Liver (tissue), 9 donors: ENCODE results near the gene ASIC2. TPM values are rescaled to one million over a fixed set of nuclear protein-coding genes. Genes with fewer than 3 reads are reported as not detected.

Source experiments
- DNase-seq: peaks from one replicate; pipeline ENCODE4 v3.0.0-alpha.2; 2017; ENCODE audit warnings: low spot score
- H3K27ac ChIP-seq, 2 donors: one replicate each; pipeline ENCODE4 v1.7.0; 2013; ENCODE audit warnings: inconsistent platforms in 2 of 2, low read length in 2 of 2, control low read depth in 1 of 2, low read depth in 1 of 2, mild to moderate bottlenecking in 1 of 2
- H3K27me3 ChIP-seq, 4 donors: one replicate each; pipeline versions ENCODE4 v1.6.1 to v1.7.0; 2013; ENCODE audit warnings: low read length in 3 of 4, inconsistent platforms in 1 of 4, mild to moderate bottlenecking in 1 of 4, moderate library complexity in 1 of 4; ENCODE audit not compliant: control insufficient read depth in 4 of 4, insufficient read depth in 4 of 4
- H3K36me3 ChIP-seq, 4 donors: one replicate each; pipeline versions ENCODE4 v1.6.1 to v1.7.0; 2013; ENCODE audit warnings: low read length in 3 of 4, mild to moderate bottlenecking in 3 of 4, low read depth in 1 of 4, moderate library complexity in 1 of 4; ENCODE audit not compliant: control insufficient read depth in 4 of 4, insufficient read depth in 3 of 4
- H3K4me1 ChIP-seq, 4 donors: one replicate each; pipeline versions ENCODE4 v1.6.1 to v1.7.0; 2013; ENCODE audit warnings: low read length in 3 of 4, mild to moderate bottlenecking in 3 of 4, moderate library complexity in 1 of 4; ENCODE audit not compliant: control insufficient read depth in 4 of 4, insufficient read depth in 4 of 4
- H3K4me3 ChIP-seq, 3 donors: one replicate each; pipeline versions ENCODE4 v1.6.1 to v1.7.0; 2013; ENCODE audit warnings: low read length in 3 of 3, control low read depth in 1 of 3, low read depth in 1 of 3, mild to moderate bottlenecking in 1 of 3
- H3K9ac ChIP-seq, 2 donors: one replicate each; pipeline ENCODE4 v1.7.0; 2013; ENCODE audit warnings: low read length in 2 of 2, mild to moderate bottlenecking in 2 of 2, moderate library complexity in 2 of 2, control low read depth in 1 of 2, low read depth in 1 of 2
- H3K9me3 ChIP-seq, 4 donors: one replicate each; pipeline versions ENCODE4 v1.6.1 to v1.7.0; 2013; ENCODE audit warnings: low read length in 3 of 4; ENCODE audit not compliant: control insufficient read depth in 4 of 4
- EGR1 ChIP-seq, 2 donors: IDR thresholded peaks; 2 replicates each; pipeline ENCODE4 v1.6.1; 2016 to 2018; ENCODE audit warnings: antibody characterized with exemption in 2 of 2, low read depth in 2 of 2
- FOXA1 ChIP-seq: IDR thresholded peaks from 2 replicates; pipeline ENCODE4 v1.6.1; 2016; ENCODE audit warnings: antibody characterized with exemption
- FOXA2 ChIP-seq: IDR thresholded peaks from 2 replicates; pipeline ENCODE4 v1.6.1; 2016; ENCODE audit warnings: antibody characterized with exemption
- GABPA ChIP-seq, 2 donors: IDR thresholded peaks in 1 of 2; conservative IDR thresholded peaks in 1 of 2; 2 replicates each; pipeline ENCODE4 v1.6.1; 2016; ENCODE audit warnings: antibody characterized with exemption in 2 of 2, mild to moderate bottlenecking in 1 of 2, moderate library complexity in 1 of 2
- HNF4A ChIP-seq, 2 donors: conservative IDR thresholded peaks; 2 replicates each; pipeline ENCODE4 v1.6.1; 2016; ENCODE audit warnings: antibody characterized with exemption in 2 of 2, mild to moderate bottlenecking in 2 of 2
- HNF4G ChIP-seq: IDR thresholded peaks from 2 replicates; pipeline ENCODE4 v1.6.1; 2016; ENCODE audit warnings: antibody characterized with exemption
- JUND ChIP-seq, 2 donors: IDR thresholded peaks; 2 replicates each; pipeline ENCODE4 v1.6.1; 2016; ENCODE audit warnings: antibody characterized with exemption in 2 of 2
- NR2F2 ChIP-seq: IDR thresholded peaks from 2 replicates; pipeline ENCODE4 v1.6.1; 2016; ENCODE audit warnings: antibody characterized with exemption
- RAD21 ChIP-seq, 2 donors: IDR thresholded peaks; 2 replicates each; pipeline ENCODE4 v1.6.1; 2016; ENCODE audit warnings: antibody characterized with exemption in 2 of 2, mild to moderate bottlenecking in 2 of 2
- RXRA ChIP-seq, 2 donors: IDR thresholded peaks; 2 replicates each; pipeline ENCODE4 v1.6.1; 2017 to 2018; ENCODE audit warnings: antibody characterized with exemption in 2 of 2, mild to moderate bottlenecking in 1 of 2
- SP1 ChIP-seq: IDR thresholded peaks from 2 replicates; pipeline ENCODE4 v1.6.1; 2018; ENCODE audit warnings: antibody characterized with exemption, mild to moderate bottlenecking
- TAF1 ChIP-seq: conservative IDR thresholded peaks from 2 replicates; pipeline ENCODE4 v1.6.1; 2016; ENCODE audit warnings: antibody characterized with exemption, mild to moderate bottlenecking
- YY1 ChIP-seq: IDR thresholded peaks from 2 replicates; pipeline ENCODE4 v1.6.1; 2016; ENCODE audit warnings: antibody characterized with exemption, mild to moderate bottlenecking
- WGBS: extraction: QIAGEN DNeasy Blood & Tissue Kit; methylation state at CpG from one replicate; pipeline ENCODE4 v1.1.7; 2013; 5-methylcytosine and 5-hydroxymethylcytosine counted together
- polyA plus RNA-seq, 2 donors: library from polyadenylated mRNA; stranded (reverse) in 1 of 2; unstranded in 1 of 2; fragments of 200-250 nt in 1 of 2; fragments of >200 nt in 1 of 2; fragmentation: Nextera tagmentation in 1 of 2; extraction: Ambion mirVana in 1 of 2; gene quantifications; one replicate each; pipeline versions ENCODE4 v1.2.1 to v1.2.3, GENCODE V29; 2013 to 2015
- total RNA-seq, 2 donors: library from RNA; depleted of rRNA; stranded (reverse); fragments of >200 nt; gene quantifications; one replicate each; pipeline ENCODE4 v1.2.3, GENCODE V29; 2014
- TF ChIP-seq, protein P1 (sequence below): IDR thresholded peaks from 2 replicates; pipeline ENCODE4 v1.6.1; 2016; ENCODE audit warnings: antibody characterized with exemption
- TF ChIP-seq, protein P2 (sequence below): IDR thresholded peaks from 2 replicates; pipeline ENCODE4 v1.6.1; 2016; ENCODE audit warnings: antibody characterized with exemption
- TF ChIP-seq, protein P3 (sequence below): fragments of 150-350 bp; IDR thresholded peaks from 2 replicates; pipeline ENCODE4 v1.5.1; 2017; ENCODE audit warnings: improper control_type of control experiment, low read depth, low read length; ENCODE audit not compliant: missing input control
- TF ChIP-seq, protein P4 (sequence below): IDR thresholded peaks from 2 replicates; pipeline ENCODE4 v1.6.1; 2016; ENCODE audit warnings: antibody characterized with exemption, mild to moderate bottlenecking
- donor health status: healthy.
- donor health status: healthy.
- donor health status: healthy.
- donor health status: healthy.
- donor health status: healthy.

Gene ASIC2
- total and polyA plus RNA-seq, 4 donors = under 0.01 TPM; not detected in 3

DNA sequence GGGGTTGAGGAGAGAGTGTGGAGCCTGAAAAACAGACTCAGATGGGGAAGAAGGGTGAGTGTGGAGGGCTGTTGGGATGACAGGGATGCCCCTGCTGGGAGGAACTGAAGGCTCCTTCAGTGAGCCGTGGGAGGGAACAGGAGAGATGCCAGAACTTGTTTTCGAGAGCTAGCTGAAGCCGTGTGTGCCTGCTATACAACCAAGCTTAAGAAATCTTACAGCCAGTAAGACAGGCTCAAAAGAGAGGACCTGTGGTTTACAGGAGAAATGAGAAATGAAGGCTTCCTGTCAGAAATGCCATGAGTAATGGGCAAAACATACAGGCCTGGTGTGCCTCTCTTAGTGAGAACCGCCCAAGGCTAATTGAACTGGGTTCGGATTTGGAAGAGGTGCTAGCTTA, 201.8 kb downstream of the ASIC2 start:
- Histone ChIP-seq H3K9me3 (no peaks in the 10 kb centered on the region), H3K36me3 (no peaks in the 10 kb centered on the region), H3K27ac (no peak overlapping the region), H3K27me3 (peaks cover 0 to 3% (median 2%) of the 10 kb centered on the region in 4 donors), H3K9ac (no peak overlapping the region), H3K4me1 (no peaks in the 10 kb centered on the region), H3K4me3 (no peak overlapping the region)
- TF ChIP-seq, protein P1, sequence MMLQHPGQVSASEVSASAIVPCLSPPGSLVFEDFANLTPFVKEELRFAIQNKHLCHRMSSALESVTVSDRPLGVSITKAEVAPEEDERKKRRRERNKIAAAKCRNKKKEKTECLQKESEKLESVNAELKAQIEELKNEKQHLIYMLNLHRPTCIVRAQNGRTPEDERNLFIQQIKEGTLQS = no peak
- DNase-seq = no peak
- WGBS = 70% methylated on average over 5 of the region's 5 CpGs

DNA sequence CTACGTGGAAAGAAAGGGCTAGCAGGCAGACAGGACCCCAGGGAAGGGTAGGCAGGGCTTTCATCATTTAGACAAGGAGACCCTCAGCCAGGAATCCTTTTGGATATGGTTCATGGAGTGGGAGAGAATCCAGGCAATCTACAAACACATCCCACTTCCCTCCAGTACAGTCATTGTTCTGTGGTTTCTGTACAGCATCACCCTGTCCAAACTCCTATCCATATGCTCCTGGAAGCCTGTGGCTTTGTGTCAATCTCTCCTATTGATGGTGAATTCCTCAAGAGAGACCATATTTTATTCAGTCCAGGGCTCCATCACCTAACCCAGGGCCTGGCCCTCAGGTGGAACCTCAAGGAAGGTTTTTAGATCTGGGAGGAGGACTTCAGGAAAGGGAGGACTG, 202.3 kb downstream of the ASIC2 start:
- no peak overlapping the region for H3K4me3 ChIP-seq
- no peak overlapping the region for H3K9ac ChIP-seq
- no peak for TF ChIP-seq YY1
- TF ChIP-seq FOXA2 = no peak
- TF ChIP-seq RXRA (IDR thresholded peaks at IDR 0.05) = no peak
- TF ChIP-seq, protein P2, sequence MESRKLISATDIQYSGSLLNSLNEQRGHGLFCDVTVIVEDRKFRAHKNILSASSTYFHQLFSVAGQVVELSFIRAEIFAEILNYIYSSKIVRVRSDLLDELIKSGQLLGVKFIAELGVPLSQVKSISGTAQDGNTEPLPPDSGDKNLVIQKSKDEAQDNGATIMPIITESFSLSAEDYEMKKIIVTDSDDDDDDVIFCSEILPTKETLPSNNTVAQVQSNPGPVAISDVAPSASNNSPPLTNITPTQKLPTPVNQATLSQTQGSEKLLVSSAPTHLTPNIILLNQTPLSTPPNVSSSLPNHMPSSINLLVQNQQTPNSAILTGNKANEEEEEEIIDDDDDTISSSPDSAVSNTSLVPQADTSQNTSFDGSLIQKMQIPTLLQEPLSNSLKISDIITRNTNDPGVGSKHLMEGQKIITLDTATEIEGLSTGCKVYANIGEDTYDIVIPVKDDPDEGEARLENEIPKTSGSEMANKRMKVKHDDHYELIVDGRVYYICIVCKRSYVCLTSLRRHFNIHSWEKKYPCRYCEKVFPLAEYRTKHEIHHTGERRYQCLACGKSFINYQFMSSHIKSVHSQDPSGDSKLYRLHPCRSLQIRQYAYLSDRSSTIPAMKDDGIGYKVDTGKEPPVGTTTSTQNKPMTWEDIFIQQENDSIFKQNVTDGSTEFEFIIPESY = no peak
- TF ChIP-seq GABPA (IDR thresholded peaks at IDR 0.05 in 1 of 2, conservative IDR thresholded peaks at IDR 0.05 in 1 of 2) = no peak
- no peak for TF ChIP-seq HNF4G
- TF ChIP-seq, protein P1 = no peak
- no peak for TF ChIP-seq JUND (IDR thresholded peaks at IDR 0.05)
- no peak for TF ChIP-seq HNF4A (conservative IDR thresholded peaks at IDR 0.05)
- TF ChIP-seq, protein P3, sequence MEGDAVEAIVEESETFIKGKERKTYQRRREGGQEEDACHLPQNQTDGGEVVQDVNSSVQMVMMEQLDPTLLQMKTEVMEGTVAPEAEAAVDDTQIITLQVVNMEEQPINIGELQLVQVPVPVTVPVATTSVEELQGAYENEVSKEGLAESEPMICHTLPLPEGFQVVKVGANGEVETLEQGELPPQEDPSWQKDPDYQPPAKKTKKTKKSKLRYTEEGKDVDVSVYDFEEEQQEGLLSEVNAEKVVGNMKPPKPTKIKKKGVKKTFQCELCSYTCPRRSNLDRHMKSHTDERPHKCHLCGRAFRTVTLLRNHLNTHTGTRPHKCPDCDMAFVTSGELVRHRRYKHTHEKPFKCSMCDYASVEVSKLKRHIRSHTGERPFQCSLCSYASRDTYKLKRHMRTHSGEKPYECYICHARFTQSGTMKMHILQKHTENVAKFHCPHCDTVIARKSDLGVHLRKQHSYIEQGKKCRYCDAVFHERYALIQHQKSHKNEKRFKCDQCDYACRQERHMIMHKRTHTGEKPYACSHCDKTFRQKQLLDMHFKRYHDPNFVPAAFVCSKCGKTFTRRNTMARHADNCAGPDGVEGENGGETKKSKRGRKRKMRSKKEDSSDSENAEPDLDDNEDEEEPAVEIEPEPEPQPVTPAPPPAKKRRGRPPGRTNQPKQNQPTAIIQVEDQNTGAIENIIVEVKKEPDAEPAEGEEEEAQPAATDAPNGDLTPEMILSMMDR = no peak
- TF ChIP-seq NR2F2 = no peak
- TF ChIP-seq FOXA1 = no peak
- TF ChIP-seq RAD21 (IDR thresholded peaks at IDR 0.05) = no peak
- TF ChIP-seq SP1 = no peak
- no peak for TF ChIP-seq EGR1 (IDR thresholded peaks at IDR 0.05; ENCODE audit: low read depth in 2 of 2)
- TF ChIP-seq TAF1 = no peak
- TF ChIP-seq, protein P4, sequence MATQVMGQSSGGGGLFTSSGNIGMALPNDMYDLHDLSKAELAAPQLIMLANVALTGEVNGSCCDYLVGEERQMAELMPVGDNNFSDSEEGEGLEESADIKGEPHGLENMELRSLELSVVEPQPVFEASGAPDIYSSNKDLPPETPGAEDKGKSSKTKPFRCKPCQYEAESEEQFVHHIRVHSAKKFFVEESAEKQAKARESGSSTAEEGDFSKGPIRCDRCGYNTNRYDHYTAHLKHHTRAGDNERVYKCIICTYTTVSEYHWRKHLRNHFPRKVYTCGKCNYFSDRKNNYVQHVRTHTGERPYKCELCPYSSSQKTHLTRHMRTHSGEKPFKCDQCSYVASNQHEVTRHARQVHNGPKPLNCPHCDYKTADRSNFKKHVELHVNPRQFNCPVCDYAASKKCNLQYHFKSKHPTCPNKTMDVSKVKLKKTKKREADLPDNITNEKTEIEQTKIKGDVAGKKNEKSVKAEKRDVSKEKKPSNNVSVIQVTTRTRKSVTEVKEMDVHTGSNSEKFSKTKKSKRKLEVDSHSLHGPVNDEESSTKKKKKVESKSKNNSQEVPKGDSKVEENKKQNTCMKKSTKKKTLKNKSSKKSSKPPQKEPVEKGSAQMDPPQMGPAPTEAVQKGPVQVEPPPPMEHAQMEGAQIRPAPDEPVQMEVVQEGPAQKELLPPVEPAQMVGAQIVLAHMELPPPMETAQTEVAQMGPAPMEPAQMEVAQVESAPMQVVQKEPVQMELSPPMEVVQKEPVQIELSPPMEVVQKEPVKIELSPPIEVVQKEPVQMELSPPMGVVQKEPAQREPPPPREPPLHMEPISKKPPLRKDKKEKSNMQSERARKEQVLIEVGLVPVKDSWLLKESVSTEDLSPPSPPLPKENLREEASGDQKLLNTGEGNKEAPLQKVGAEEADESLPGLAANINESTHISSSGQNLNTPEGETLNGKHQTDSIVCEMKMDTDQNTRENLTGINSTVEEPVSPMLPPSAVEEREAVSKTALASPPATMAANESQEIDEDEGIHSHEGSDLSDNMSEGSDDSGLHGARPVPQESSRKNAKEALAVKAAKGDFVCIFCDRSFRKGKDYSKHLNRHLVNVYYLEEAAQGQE = no peak
- no peaks in the 10 kb centered on the region for H3K9me3 ChIP-seq
- no peaks in the 10 kb centered on the region for H3K36me3 ChIP-seq
- 55% methylated on average over 1 of the region's 1 CpG for WGBS
- H3K27ac ChIP-seq = no peak overlapping the region
- no peak for DNase-seq
- H3K4me1 ChIP-seq = no peaks in the 10 kb centered on the region
- H3K27me3 ChIP-seq = peaks cover 0 to 3% (median 2%) of the 10 kb centered on the region in 4 donors
